HL-60 (cell line): ENCODE results near the gene INSC.

Experiments
- CTCF ChIP-seq: IDR thresholded peaks from one replicate; pipeline ENCODE4 v1.5.1; 2011; ENCODE audit warnings: low read length, control low read depth, inconsistent platforms; ENCODE audit not compliant: insufficient read depth
- GABPA ChIP-seq: IDR thresholded peaks from 2 replicates; pipeline ENCODE4 v1.6.1; 2012; ENCODE audit warnings: low read depth

- TF ChIP-seq GABPA (no peak), CTCF (no peak)
Observed at GRCh38 chr11:15171956-15172355, 57.2 kb downstream of the INSC start.
